IMR-90 (cell line): ENCODE measurements around the gene PCSK6. TPM values are rescaled to one million over a fixed set of nuclear protein-coding genes. Genes with fewer than 3 reads are reported as not detected.

Source experiments
- ATAC-seq: fragments of 200-7000 bp; cut with Tn5 transposase; 2 replicates; pipeline ENCODE4 v1.9.1; 2020; ENCODE audit warnings: low read depth, mild to moderate bottlenecking, moderate library complexity
- BruUV-seq: library from RNA; stranded (reverse); fragments of 400-500 nt; replicated peaks from 2 replicates; lab custom pipeline; 2021; lab: Mats Ljungman, UMichigan
- CTCF ChIA-PET: fragments of 300-600 bp; formaldehyde crosslinking; extraction: SDS; loops from one replicate; lab custom pipeline; 2021; ENCODE audit warnings: antibody characterized with exemption; lab: Yijun Ruan, JAX
- POLR2A ChIA-PET: fragments of 300-600 bp; sonication (Branson Sonifier 250); formaldehyde crosslinking; loops from one replicate; lab custom pipeline; 2022; ENCODE audit warnings: antibody characterized with exemption; ENCODE audit not compliant: unreplicated experiment; lab: Charles Lee
- DNase-seq: peaks from one replicate; pipeline ENCODE4 v3.0.0; 2013
- H2AFZ ChIP-seq: replicated peaks from 2 replicates; pipeline ENCODE3; 2013; ENCODE audit warnings: low read length, mild to moderate bottlenecking; ENCODE audit not compliant: poor library complexity
- H2AK5ac ChIP-seq: 2 replicates; pipeline ENCODE4 v1.6.1; 2013; ENCODE audit warnings: low read depth, low read length, inconsistent platforms
- H2AK9ac ChIP-seq: replicated peaks from 2 replicates; pipeline ENCODE3; 2013; ENCODE audit warnings: mild to moderate bottlenecking, low read depth, low read length, moderate library complexity; ENCODE audit not compliant: poor library complexity
- H2BK120ac ChIP-seq: 2 replicates; pipeline ENCODE4 v1.6.1; 2013; ENCODE audit warnings: low read depth, low read length, inconsistent platforms
- H2BK15ac ChIP-seq: 3 replicates; pipeline ENCODE4 v1.6.1; 2013; ENCODE audit warnings: low read depth, low read length, inconsistent platforms
- H2BK20ac ChIP-seq: 2 replicates; pipeline ENCODE4 v1.6.1; 2013; ENCODE audit warnings: low read depth, mild to moderate bottlenecking, inconsistent platforms, low read length, moderate library complexity
- H2BK5ac ChIP-seq: 2 replicates; pipeline ENCODE4 v1.6.1; 2013; ENCODE audit warnings: mild to moderate bottlenecking, low read depth, low read length, inconsistent platforms; ENCODE audit not compliant: poor library complexity, severe bottlenecking
- H3K14ac ChIP-seq: replicated peaks from 2 replicates; pipeline ENCODE4 v1.6.1; 2013; ENCODE audit warnings: low read depth, low read length, inconsistent platforms
- H3K18ac ChIP-seq: 2 replicates; pipeline ENCODE4 v1.6.1; 2013; ENCODE audit warnings: low read depth, low read length, control low read depth
- H3K23ac ChIP-seq: 2 replicates; pipeline ENCODE4 v1.6.1; 2013; ENCODE audit warnings: low read depth, low read length, inconsistent platforms
- H3K27ac ChIP-seq: 2 replicates; pipeline ENCODE4 v1.5.1; 2013; ENCODE audit warnings: mild to moderate bottlenecking, control low read depth, low read length; ENCODE audit not compliant: insufficient read depth
- H3K27me3 ChIP-seq: 2 replicates; pipeline ENCODE4 v1.6.1; 2013; ENCODE audit warnings: low read length; ENCODE audit not compliant: control insufficient read depth, insufficient read depth
- H3K36me3 ChIP-seq: 2 replicates; pipeline ENCODE4 v1.6.1; 2013; ENCODE audit warnings: low read length, mixed read lengths; ENCODE audit not compliant: control insufficient read depth, insufficient read depth
- H3K4ac ChIP-seq: 2 replicates; pipeline ENCODE4 v1.6.1; 2013; ENCODE audit warnings: low read depth, low read length, inconsistent platforms
- H3K4me1 ChIP-seq: 2 replicates; pipeline ENCODE4 v1.6.1; 2013; ENCODE audit warnings: low read length, mixed read lengths; ENCODE audit not compliant: control insufficient read depth, insufficient read depth
- H3K4me2 ChIP-seq: 2 replicates; pipeline ENCODE4 v1.6.1; 2013; ENCODE audit warnings: low read depth, mild to moderate bottlenecking, control low read depth, low read length, moderate library complexity
- H3K4me3 ChIP-seq: 2 replicates; pipeline ENCODE4 v1.5.1; 2013; ENCODE audit warnings: low read depth, mild to moderate bottlenecking, control low read depth, low read length, moderate library complexity; ENCODE audit not compliant: insufficient read depth
- H3K56ac ChIP-seq: 2 replicates; pipeline ENCODE4 v1.6.1; 2013; ENCODE audit warnings: low read length, inconsistent platforms; ENCODE audit not compliant: insufficient read depth; ENCODE audit errors: extremely low read depth
- H3K79me1 ChIP-seq, 2 experiments: 2 replicates each; pipeline ENCODE4 v1.6.1; 2013; ENCODE audit warnings: low read length in 2 of 2, inconsistent platforms in 1 of 2, low read depth in 1 of 2
- H3K9ac ChIP-seq: 2 replicates; pipeline ENCODE4 v1.6.1; 2013; ENCODE audit warnings: low read depth, low read length, control low read depth
- H3K9me1 ChIP-seq: 2 replicates; pipeline ENCODE4 v1.6.1; 2013; ENCODE audit warnings: low read length, inconsistent platforms; ENCODE audit not compliant: insufficient read depth
- H3K9me3 ChIP-seq: 2 replicates; pipeline ENCODE4 v1.6.1; 2013; ENCODE audit warnings: low read length; ENCODE audit not compliant: control insufficient read depth, insufficient read depth
- H4K20me1 ChIP-seq: 2 replicates; pipeline ENCODE4 v1.6.1; 2013; ENCODE audit warnings: low read length, inconsistent platforms; ENCODE audit not compliant: insufficient read depth
- H4K5ac ChIP-seq: 2 replicates; pipeline ENCODE4 v1.6.1; 2013; ENCODE audit warnings: mild to moderate bottlenecking, low read depth, low read length, control low read depth
- H4K8ac ChIP-seq, 2 experiments: 2 replicates each; pipeline ENCODE4 v1.6.1; 2013; ENCODE audit warnings: low read depth in 2 of 2, low read length in 2 of 2, control low read depth in 1 of 2, inconsistent platforms in 1 of 2
- H4K91ac ChIP-seq: 2 replicates; pipeline ENCODE4 v1.6.1; 2013; ENCODE audit warnings: low read depth, low read length, inconsistent platforms; ENCODE audit not compliant: insufficient read depth
- CHD1 ChIP-seq: IDR thresholded peaks from 2 replicates; pipeline ENCODE4 v1.6.1; 2012; ENCODE audit warnings: low read depth, low read length, improper control_type of control experiment
- CTCF ChIP-seq: conservative IDR thresholded peaks from 2 replicates; pipeline ENCODE4 v1.5.1; 2012; ENCODE audit warnings: mild to moderate bottlenecking, low read depth, low read length, improper control_type of control experiment
- MAZ ChIP-seq: IDR thresholded peaks from 2 replicates; pipeline ENCODE4 v1.6.1; 2012; ENCODE audit warnings: low read depth, mild to moderate bottlenecking, low read length, improper control_type of control experiment, moderate library complexity, borderline replicate concordance
- MXI1 ChIP-seq: IDR thresholded peaks from 2 replicates; pipeline ENCODE4 v1.6.1; 2012; ENCODE audit warnings: low read depth, mild to moderate bottlenecking, low read length, moderate library complexity, borderline replicate concordance
- NFE2L2 ChIP-seq: fragments of 150-350 bp; IDR thresholded peaks from 2 replicates; pipeline ENCODE4 v1.6.1; 2016; ENCODE audit warnings: low read depth, mild to moderate bottlenecking, low read length
- POLR2A ChIP-seq: IDR thresholded peaks from 2 replicates; pipeline ENCODE4 v1.6.1; 2012; ENCODE audit warnings: mild to moderate bottlenecking, low read depth, low read length
- RAD21 ChIP-seq: IDR thresholded peaks from 2 replicates; pipeline ENCODE4 v1.6.1; 2012; ENCODE audit warnings: low read length, improper control_type of control experiment
- RFX5 ChIP-seq: IDR thresholded peaks from 2 replicates; pipeline ENCODE4 v1.8.0; 2012; ENCODE audit warnings: low read depth, mild to moderate bottlenecking, low read length, moderate library complexity
- SMC3 ChIP-seq: fragments of 150-350 bp; IDR thresholded peaks from 2 replicates; pipeline ENCODE4 v1.6.1; 2016; ENCODE audit warnings: low read depth, mild to moderate bottlenecking, antibody characterized with exemption, low read length, moderate library complexity
- WGBS, 2 experiments: methylation state at CpG; one replicate each; pipeline versions ENCODE4 v1.1.5 to v1.1.7; 2013; ENCODE audit warnings: missing lambda C conversion rate in 2 of 2; ENCODE audit not compliant: insufficient read length in 1 of 2; ENCODE audit errors: extremely low coverage in 2 of 2; 5-methylcytosine and 5-hydroxymethylcytosine counted together
- dilution Hi-C: fragments of 300-500 bp; cut with HindIII; formaldehyde crosslinking; loops from one replicate; pipeline ENCODE4 v1.14.3; 2018; ENCODE audit warnings: low sequenced_read_pairs; ENCODE audit not compliant: unreplicated experiment
- in situ Hi-C: fragments of 300-500 bp; cut with MboI; formaldehyde crosslinking; loops from 3 replicates; pipeline ENCODE4 v1.14.3; 2019; ENCODE audit warnings: low sequenced_read_pairs, inconsistent platforms, mixed read lengths
- intact Hi-C: fragments of 100-400 bp; cut with micrococcal nuclease; formaldehyde crosslinking; loops from 2 replicates; pipeline ENCODE4 v1.10.0; 2022
- polyA plus RNA-seq, 3 experiments: library from polyadenylated mRNA; depleted of rRNA; stranded (reverse); fragments of >200 nt; gene quantifications; 2 replicates each; pipeline ENCODE4 v1.2.3, GENCODE V29; 2012; ENCODE audit warnings: low replicate concordance in 1 of 3
- total RNA-seq: library from RNA; depleted of rRNA; stranded (reverse); fragments of >200 nt; gene quantifications from 2 replicates; pipeline ENCODE4 v1.2.3, GENCODE V29; 2012
- TF ChIP-seq, protein P1 (sequence below): fragments of 150-350 bp; IDR thresholded peaks from 2 replicates; pipeline ENCODE4 v1.6.1; 2017; ENCODE audit warnings: mild to moderate bottlenecking, antibody characterized with exemption, low read length, low read depth

Gene PCSK6
- total and polyA plus RNA-seq, 2 of the 4 experiments (the other 2 are of a cell fraction), result not detected

DNA sequence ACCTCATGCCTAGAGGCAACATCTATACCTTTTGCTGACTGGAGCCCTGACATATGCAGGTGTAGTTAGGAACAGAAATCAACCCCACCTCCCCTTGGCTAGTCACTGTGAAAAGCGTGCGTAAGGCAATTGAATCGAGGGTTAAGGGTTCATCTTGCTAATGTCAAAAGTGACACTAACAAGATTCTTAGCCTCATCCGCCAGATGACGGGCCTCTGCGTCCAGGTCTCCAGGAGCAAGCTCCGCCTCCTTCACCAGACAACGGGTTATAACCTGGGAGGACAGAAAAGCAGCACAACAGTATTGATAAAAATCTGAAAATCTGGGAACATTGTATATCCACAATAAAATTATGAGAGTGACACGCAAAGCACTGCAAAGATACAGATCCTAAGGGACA lies 216.9 kb downstream of the PCSK6 start:
- H4K20me1 ChIP-seq, result peaks cover 21% of the 10 kb centered on the region; the same call in 1 of the 2 replicates
- DNase-seq, result no peak
- H3K36me3 ChIP-seq, result peaks cover 55% of the 10 kb centered on the region

More for the DNA sequence above, 216.9 kb downstream of the PCSK6 start:
- no peak overlapping the region for H2BK5ac ChIP-seq
- H2BK15ac ChIP-seq, result no peak overlapping the region
- no peak overlapping the region for H2BK120ac ChIP-seq
- H2BK20ac ChIP-seq, result no peak overlapping the region
- H4K8ac ChIP-seq, result no peak overlapping the region
- ATAC-seq, result no peak
- H3K9me3 ChIP-seq, result no peaks in the 10 kb centered on the region
- in situ Hi-C loops, result loop anchor here (25.0 kb wide), 2 partner anchors 360 to 560 kb away; partner anchors contain the start of gene LRRK1
- H3K4me1 ChIP-seq, result peaks cover 2% of the 10 kb centered on the region
- H2AK5ac ChIP-seq, result no peak overlapping the region
- BruUV-seq, result no TSS peak
- no peak overlapping the region for H4K5ac ChIP-seq
- no peak overlapping the region for H3K56ac ChIP-seq
- no peak overlapping the region for H3K9ac ChIP-seq
- H3K4me3 ChIP-seq, result no peak overlapping the region
- intact Hi-C loops, result no loop called here
- WGBS, 2 experiments, result 80% methylated on average over 1 of the region's 9 CpGs; no CpG with 5 or more reads in 1 of the 2 experiments
- TF ChIP-seq CHD1, result no peak
- TF ChIP-seq, protein P1, sequence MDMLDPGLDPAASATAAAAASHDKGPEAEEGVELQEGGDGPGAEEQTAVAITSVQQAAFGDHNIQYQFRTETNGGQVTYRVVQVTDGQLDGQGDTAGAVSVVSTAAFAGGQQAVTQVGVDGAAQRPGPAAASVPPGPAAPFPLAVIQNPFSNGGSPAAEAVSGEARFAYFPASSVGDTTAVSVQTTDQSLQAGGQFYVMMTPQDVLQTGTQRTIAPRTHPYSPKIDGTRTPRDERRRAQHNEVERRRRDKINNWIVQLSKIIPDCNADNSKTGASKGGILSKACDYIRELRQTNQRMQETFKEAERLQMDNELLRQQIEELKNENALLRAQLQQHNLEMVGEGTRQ, result no peak
- TF ChIP-seq MAZ, result no peak
- no peak for TF ChIP-seq NFE2L2
- TF ChIP-seq RAD21, result no peak
- no peak for TF ChIP-seq POLR2A
- no peak for TF ChIP-seq MXI1
- TF ChIP-seq CTCF, result no peak
- TF ChIP-seq SMC3, result no peak
- no peak for TF ChIP-seq RFX5
- peaks cover 9% of the 10 kb centered on the region for H3K9me1 ChIP-seq
- no peak overlapping the region for H3K27ac ChIP-seq
- no peaks in the 10 kb centered on the region for H3K27me3 ChIP-seq
- H4K91ac ChIP-seq, result no peak overlapping the region
- 0 out of 2 replicates have a peak overlapping the region, but pooled peaks have one; percentile 10 for H3K23ac ChIP-seq
- no peak overlapping the region for H3K4ac ChIP-seq
- no peak overlapping the region for H2AK9ac ChIP-seq
- dilution Hi-C loops, result no loop called here
- H3K14ac ChIP-seq, result no peak overlapping the region
- no peak overlapping the region for H2AFZ ChIP-seq
- H3K18ac ChIP-seq, result no peak overlapping the region
- POLR2A ChIA-PET, result no interaction called here
- CTCF ChIA-PET, result no interaction called here
- H3K79me1 ChIP-seq, result peaks cover 35 to 57% of the 10 kb centered on the region in 2 experiments
- no peak overlapping the region for H3K4me2 ChIP-seq
